Thyroid gland (tissue), 4 donors: ENCODE measurements around the gene CDC45. TPM values are rescaled to one million over a fixed set of nuclear protein-coding genes. Genes with fewer than 3 reads are reported as not detected.

Experiments used
- DNase-seq, 2 donors: peaks; one replicate each; pipeline ENCODE4 v3.0.0-alpha.2; 2019
- H3K27ac ChIP-seq, 3 donors: fragments of 200-600 bp; sonication (generic); 1 replicate in 2 of 3; 2 replicates in 1 of 3; pipeline ENCODE4 v1.5.1; 2016 to 2019; ENCODE audit warnings: mild to moderate bottlenecking in 1 of 3, moderate library complexity in 1 of 3
- H3K27me3 ChIP-seq: fragments of 200-600 bp; sonication (generic); one replicate; pipeline ENCODE4 v1.5.1; 2019
- H3K36me3 ChIP-seq, 2 donors: fragments of 200-600 bp; sonication (generic); one replicate each; pipeline ENCODE4 v1.5.1; 2016 to 2019
- H3K4me1 ChIP-seq, 2 donors: fragments of 200-600 bp; sonication (generic); one replicate each; pipeline ENCODE4 v1.5.1; 2017 to 2019
- H3K4me3 ChIP-seq, 3 donors: fragments of 200-600 bp; sonication (generic); replicated peaks in 1 of 3; 1 replicate in 2 of 3; 2 replicates in 1 of 3; pipeline ENCODE4 v1.5.1; 2016; ENCODE audit warnings: mild to moderate bottlenecking in 1 of 3
- H3K9me3 ChIP-seq: fragments of 200-600 bp; sonication (generic); one replicate; pipeline ENCODE4 v1.5.1; 2017
- POLR2A ChIP-seq, 2 donors: fragments of 450-650 bp; IDR thresholded peaks; one replicate each; pipeline ENCODE4 v1.6.1; 2017; ENCODE audit warnings: antibody characterized with exemption in 2 of 2, mild to moderate bottlenecking in 2 of 2, moderate library complexity in 1 of 2
- whole genome bisulfite sequencing, 2 donors: methylation state at CpG; one replicate each; pipeline ENCODE4 v1.1.5; 2017; 5-methylcytosine and 5-hydroxymethylcytosine counted together
- intact Hi-C: fragments of 100-400 bp; cut with DNase I; formaldehyde crosslinking; loops from one replicate; pipeline ENCODE4 v1.15.1; 2023
- total RNA-seq, 4 donors: library from RNA; depleted of rRNA; stranded (reverse); fragments of >200 nt; gene quantifications; one replicate each; pipeline ENCODE4 v1.2.3, GENCODE V29; 2016
- TF ChIP-seq, protein P1 (sequence below), 6 experiments: fragments of 200-600 bp in 3 of 6; fragments of 450-650 bp in 3 of 6; sonication (generic) in 3 of 6; IDR thresholded peaks; one replicate each; pipeline ENCODE4 v1.5.1; 2016 to 2019; ENCODE audit warnings: antibody characterized with exemption in 6 of 6, mild to moderate bottlenecking in 2 of 6, inconsistent platforms in 1 of 6, moderate library complexity in 1 of 6

CDC45 gene
- total RNA-seq, 4 donors from 2014 or later, result 0.24 to 1.9 (median 1.7) TPM; not detected in 1

DNA sequence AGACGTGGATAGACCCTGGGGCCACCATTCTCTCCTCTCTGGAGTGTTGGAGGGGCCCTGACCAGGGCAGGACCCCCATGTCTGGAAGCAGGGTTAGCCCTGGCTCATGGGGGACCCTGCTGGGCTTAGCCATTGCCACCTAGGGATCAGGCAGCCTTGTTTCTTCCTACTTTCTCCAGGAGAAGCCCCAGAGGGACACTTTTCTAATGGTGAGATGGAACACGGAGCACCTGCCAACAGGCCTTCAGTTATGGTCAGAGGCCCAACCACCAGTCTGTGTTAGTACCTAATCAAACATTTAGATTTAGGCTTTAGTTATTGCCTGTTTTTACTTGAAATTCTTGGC is 30.3 kb upstream of the CDC45 start:
- H3K9me3 ChIP-seq, result no peaks in the 10 kb centered on the region
- H3K4me3 ChIP-seq, result no peak overlapping the region
- intact Hi-C loops, result loop anchor here (10.0 kb wide), 1 partner anchor 55 kb away; no protein-coding TSS in a partner anchor
- DNase-seq, result no peak
- peaks cover 10 to 22% of the 10 kb centered on the region in 2 donors for H3K36me3 ChIP-seq
- TF ChIP-seq, protein P1, sequence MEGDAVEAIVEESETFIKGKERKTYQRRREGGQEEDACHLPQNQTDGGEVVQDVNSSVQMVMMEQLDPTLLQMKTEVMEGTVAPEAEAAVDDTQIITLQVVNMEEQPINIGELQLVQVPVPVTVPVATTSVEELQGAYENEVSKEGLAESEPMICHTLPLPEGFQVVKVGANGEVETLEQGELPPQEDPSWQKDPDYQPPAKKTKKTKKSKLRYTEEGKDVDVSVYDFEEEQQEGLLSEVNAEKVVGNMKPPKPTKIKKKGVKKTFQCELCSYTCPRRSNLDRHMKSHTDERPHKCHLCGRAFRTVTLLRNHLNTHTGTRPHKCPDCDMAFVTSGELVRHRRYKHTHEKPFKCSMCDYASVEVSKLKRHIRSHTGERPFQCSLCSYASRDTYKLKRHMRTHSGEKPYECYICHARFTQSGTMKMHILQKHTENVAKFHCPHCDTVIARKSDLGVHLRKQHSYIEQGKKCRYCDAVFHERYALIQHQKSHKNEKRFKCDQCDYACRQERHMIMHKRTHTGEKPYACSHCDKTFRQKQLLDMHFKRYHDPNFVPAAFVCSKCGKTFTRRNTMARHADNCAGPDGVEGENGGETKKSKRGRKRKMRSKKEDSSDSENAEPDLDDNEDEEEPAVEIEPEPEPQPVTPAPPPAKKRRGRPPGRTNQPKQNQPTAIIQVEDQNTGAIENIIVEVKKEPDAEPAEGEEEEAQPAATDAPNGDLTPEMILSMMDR (IDR thresholded peaks at IDR 0.05), result no peak
- no peak for TF ChIP-seq POLR2A (IDR thresholded peaks at IDR 0.05)
- no peak overlapping the region for H3K27ac ChIP-seq
- WGBS, 2 donors, result 77 to 84% methylated on average over 2 of the region's 2 CpGs
- no peaks in the 10 kb centered on the region for H3K27me3 ChIP-seq
- H3K4me1 ChIP-seq, result peaks cover 22 to 29% of the 10 kb centered on the region in 2 donors

DNA sequence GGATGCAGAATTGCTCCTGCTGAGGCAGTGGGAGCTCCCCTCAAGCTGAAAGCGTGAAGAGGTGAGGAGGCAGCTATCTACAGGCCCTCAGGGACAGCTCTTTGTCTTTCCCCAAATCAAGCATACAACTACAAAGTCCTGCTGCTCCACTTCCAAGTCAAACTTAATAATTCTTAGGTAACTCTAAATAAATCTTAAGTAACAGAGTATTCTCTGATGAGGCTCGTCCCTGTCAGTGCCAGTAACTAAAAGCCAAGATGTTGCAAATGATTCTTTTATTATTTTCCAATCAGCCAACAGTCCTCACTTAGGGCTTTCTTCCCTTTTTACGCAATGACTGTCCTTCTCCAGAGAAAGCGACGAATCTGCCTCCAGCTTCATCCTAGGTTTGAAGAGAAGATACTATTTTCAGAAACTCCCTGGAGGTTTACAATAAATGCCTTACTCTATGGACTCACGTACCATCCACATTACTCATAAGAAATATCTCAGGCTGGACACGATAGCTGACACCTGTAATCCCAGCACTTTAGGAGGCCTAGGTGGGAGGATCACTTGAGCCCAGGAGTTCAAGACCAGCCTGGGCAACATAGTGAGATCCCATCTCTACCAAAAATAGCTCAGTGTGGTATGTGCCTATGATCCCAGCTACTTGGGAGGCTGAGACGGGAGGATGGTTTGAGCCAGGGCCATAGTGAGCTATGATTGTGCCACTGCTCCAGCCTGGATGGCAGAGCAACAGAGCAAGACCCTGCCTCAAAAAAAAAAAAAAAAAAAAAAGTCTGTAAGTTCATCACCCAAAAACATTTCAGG is 29.2 kb upstream of the CDC45 start:
- Histone ChIP-seq H3K36me3 (peaks cover 21 to 34% of the 10 kb centered on the region in 2 donors), H3K4me3 (no peak overlapping the region), H3K27me3 (no peaks in the 10 kb centered on the region), H3K27ac (no peak overlapping the region), H3K4me1 (peaks cover 19 to 21% of the 10 kb centered on the region in 2 donors), H3K9me3 (no peaks in the 10 kb centered on the region)
- WGBS, 2 donors, result 86 to 88% methylated on average over 8 of the region's 8 CpGs
- intact Hi-C loops, result no loop called here
- DNase-seq, result no peak
- TF ChIP-seq, protein P1 (IDR thresholded peaks at IDR 0.05), result no peak
- no peak for TF ChIP-seq POLR2A (IDR thresholded peaks at IDR 0.05)

DNA sequence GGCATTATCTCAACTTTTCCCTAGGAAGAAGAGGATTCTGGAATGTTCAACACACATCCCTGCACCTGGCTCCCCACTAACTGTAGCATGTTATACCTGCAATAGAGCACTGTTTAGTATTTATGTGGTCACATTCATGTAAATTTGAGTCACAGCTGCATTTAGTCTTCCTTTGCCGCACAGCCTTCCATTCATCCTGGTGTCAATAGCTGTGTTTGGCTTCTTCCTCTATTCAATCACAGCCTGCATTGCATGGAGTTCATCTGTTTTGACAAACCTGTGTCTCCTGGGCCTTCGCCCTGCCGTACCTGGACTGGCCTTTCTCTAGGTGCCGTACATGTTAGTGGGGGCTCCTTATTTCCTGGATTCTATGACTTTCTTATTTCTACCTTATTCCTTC is 28.1 kb upstream of the CDC45 start:
- intact Hi-C loops, result no loop called here
- no peak for TF ChIP-seq POLR2A (IDR thresholded peaks at IDR 0.05)
- TF ChIP-seq, protein P1 (IDR thresholded peaks at IDR 0.05), result no peak
- H3K36me3 ChIP-seq, result peaks cover 31 to 44% of the 10 kb centered on the region in 2 donors
- no peak for DNase-seq
- H3K27me3 ChIP-seq, result no peaks in the 10 kb centered on the region
- H3K4me3 ChIP-seq, result no peak overlapping the region
- no peak overlapping the region for H3K27ac ChIP-seq
- peaks cover 11% of the 10 kb centered on the region in 2 donors for H3K4me1 ChIP-seq
- WGBS, 2 donors, result 98 to 99% methylated on average over 4 of the region's 4 CpGs
- H3K9me3 ChIP-seq, result no peaks in the 10 kb centered on the region

DNA sequence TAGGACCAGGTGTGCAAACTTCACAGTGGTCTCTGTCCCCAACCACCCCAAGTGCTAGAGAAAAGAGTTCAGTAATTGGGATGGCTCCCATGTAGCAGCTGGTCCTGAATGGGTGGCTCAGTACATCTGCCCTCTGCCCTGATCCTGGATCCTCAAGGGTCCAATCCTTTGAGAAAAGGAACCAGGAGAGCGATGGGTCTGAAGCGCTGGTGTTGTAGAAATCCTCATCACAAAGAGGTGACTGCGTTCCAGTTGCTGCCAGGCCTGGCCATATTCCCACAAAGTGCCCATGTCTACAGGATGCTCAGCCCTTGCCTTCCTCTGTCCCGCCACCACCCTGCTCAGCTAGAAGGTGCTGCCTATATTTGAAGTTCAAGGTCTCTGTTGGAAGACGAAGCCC is 26.0 kb upstream of the CDC45 start:
- DNase-seq, result no peak
- Histone ChIP-seq H3K4me1 (peaks cover 2 to 3% of the 10 kb centered on the region in 2 donors), H3K27ac (no peak overlapping the region), H3K36me3 (peaks cover 38 to 58% of the 10 kb centered on the region in 2 donors), H3K4me3 (no peak overlapping the region), H3K27me3 (no peaks in the 10 kb centered on the region), H3K9me3 (no peaks in the 10 kb centered on the region)
- intact Hi-C loops, result no loop called here
- TF ChIP-seq, protein P1 (IDR thresholded peaks at IDR 0.05), result no peak
- no peak for TF ChIP-seq POLR2A (IDR thresholded peaks at IDR 0.05)
- WGBS, 2 donors, result 87 to 94% methylated on average over 5 of the region's 5 CpGs

DNA sequence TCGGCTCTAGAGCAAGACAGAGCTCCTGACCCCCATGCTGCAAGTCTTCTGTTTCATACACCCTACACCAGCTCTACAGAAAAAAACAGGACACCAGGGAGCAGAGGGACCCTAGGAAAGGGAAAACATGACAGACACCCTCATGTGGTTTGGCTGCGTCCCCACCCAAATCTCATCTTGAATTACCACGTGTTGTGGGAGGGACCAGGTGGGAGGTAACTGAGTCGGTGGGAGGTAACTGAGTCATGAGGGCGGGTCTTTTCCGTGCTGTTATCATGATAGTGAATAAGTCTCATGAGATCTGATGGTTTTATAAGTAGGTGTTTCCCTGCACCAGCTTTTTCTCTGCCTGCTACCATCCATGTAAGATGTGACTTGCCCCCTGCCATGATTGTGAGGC is 25.6 kb upstream of the CDC45 start:
- H3K9me3 ChIP-seq, result no peaks in the 10 kb centered on the region
- H3K27ac ChIP-seq, result no peak overlapping the region
- no peak for DNase-seq
- 88 to 89% methylated on average over 6 of the region's 6 CpGs for WGBS, 2 donors
- H3K4me1 ChIP-seq, result no peaks in the 10 kb centered on the region
- intact Hi-C loops, result no loop called here
- no peak overlapping the region for H3K4me3 ChIP-seq
- TF ChIP-seq, protein P1 (IDR thresholded peaks at IDR 0.05), result no peak
- no peaks in the 10 kb centered on the region for H3K27me3 ChIP-seq
- peaks cover 38 to 60% of the 10 kb centered on the region in 2 donors for H3K36me3 ChIP-seq
